HG03342 (cell line): ENCODE results near the gene LEO1.

Experiments
- ATAC-seq: cut with Tn5 transposase; IDR thresholded peaks from one replicate; pipeline ENCODE4 v1.9.1; 2021; ENCODE audit warnings: mild to moderate bottlenecking, moderate library complexity; ENCODE audit not compliant: unreplicated experiment

Gene LEO1

GRCh38 chr15:51935466-51936104 is 36.0 kb downstream of the LEO1 start:
- ATAC-seq = peak; percentile 95

GRCh38 chr15:51932161-51932560 is 39.4 kb downstream of the LEO1 start:
- ATAC-seq = no peak

GRCh38 chr15:51931638-51932037 is 39.9 kb downstream of the LEO1 start:
- no peak for ATAC-seq

GRCh38 chr15:51931016-51931415 is 40.6 kb downstream of the LEO1 start:
- no peak for ATAC-seq

- ATAC-seq = no peak
Observed at GRCh38 chr15:51926809-51927208, 44.8 kb downstream of the LEO1 start.

GRCh38 chr15:51924156-51925068 is 47.2 kb downstream of the LEO1 start:
- ATAC-seq = no peak

GRCh38 chr15:51917493-51917892 is 54.1 kb downstream of the LEO1 start:
- no peak for ATAC-seq

GRCh38 chr15:51912528-51912927 is 59.0 kb downstream of the LEO1 start:
- ATAC-seq = no peak

- no peak for ATAC-seq
Observed at GRCh38 chr15:51909584-51909983, 62.0 kb downstream of the LEO1 start.

- no peak for ATAC-seq
Observed at GRCh38 chr15:51908316-51908715, 63.3 kb downstream of the LEO1 start.

GRCh38 chr15:51907136-51907862 is 64.3 kb downstream of the LEO1 start:
- no peak for ATAC-seq

- no peak for ATAC-seq
Observed at GRCh38 chr15:51904931-51905330, 66.6 kb downstream of the LEO1 start.

- no peak for ATAC-seq
Observed at GRCh38 chr15:51904421-51904820, 67.2 kb downstream of the LEO1 start.

- ATAC-seq = no peak
Observed at GRCh38 chr15:51889486-51889885, 82.1 kb downstream of the LEO1 start.

- ATAC-seq = no peak
Observed at GRCh38 chr15:51888593-51889195, 82.9 kb downstream of the LEO1 start.
